SK-N-SH (cell line): ENCODE data around the gene JADE2. TPM values are rescaled to one million over a fixed set of nuclear protein-coding genes. Genes with fewer than 3 reads are reported as not detected.

ENCODE experiments used
- CTCF ChIA-PET: fragments of 300-600, 350-600 bp; formaldehyde crosslinking; extraction: SDS; loops from one replicate; lab custom pipeline; 2021; lab: Yijun Ruan, JAX
- POLR2A ChIA-PET: fragments of 350-600 bp; sonication (Branson Sonifier 250); formaldehyde crosslinking; extraction: SDS; loops from one replicate; lab custom pipeline; 2020; ENCODE audit warnings: antibody characterized with exemption, inconsistent platforms; lab: Yijun Ruan, JAX
- DNase-seq: peaks from one replicate; pipeline ENCODE4 v3.0.0; 2012
- H2AFZ ChIP-seq: fragments of 200-600 bp; sonication (generic); 2 replicates; pipeline ENCODE4 v1.8.1; 2016; ENCODE audit warnings: antibody characterized with exemption, mild to moderate bottlenecking, low read depth
- H3F3A ChIP-seq: fragments of 200-600 bp; sonication (generic); replicated peaks from 2 replicates; pipeline ENCODE3; 2016; ENCODE audit warnings: antibody characterized with exemption, mild to moderate bottlenecking; ENCODE audit not compliant: insufficient read depth
- H3K27ac ChIP-seq, 2 experiments: fragments of 200-500 bp in 1 of 2; fragments of 200-600 bp in 1 of 2; sonication (Bioruptor generic) in 1 of 2; sonication (generic), shearing (Covaris generic) in 1 of 2; 2 replicates each; pipeline versions ENCODE4 v1.5.1 to v1.6.1; 2014 to 2016; ENCODE audit warnings: low read depth in 2 of 2, inconsistent platforms in 1 of 2, low read length in 1 of 2, mild to moderate bottlenecking in 1 of 2, mixed read lengths in 1 of 2
- H3K27me3 ChIP-seq: fragments of 200-600 bp; sonication (generic), shearing (Covaris generic); 2 replicates; pipeline ENCODE4 v1.6.1; 2016; ENCODE audit warnings: mixed run types; ENCODE audit not compliant: insufficient read depth
- H3K36me3 ChIP-seq, 2 experiments: fragments of 200-500 bp in 1 of 2; fragments of 200-600 bp in 1 of 2; sonication (Bioruptor generic) in 1 of 2; sonication (generic) in 1 of 2; replicated peaks in 1 of 2; 2 replicates each; pipeline versions ENCODE3 to v1.5.1; 2014 to 2016; ENCODE audit warnings: low read length in 1 of 2, mild to moderate bottlenecking in 1 of 2; ENCODE audit not compliant: insufficient read depth in 2 of 2, control insufficient read depth in 1 of 2
- H3K4me1 ChIP-seq, 2 experiments: fragments of 200-500 bp in 1 of 2; fragments of 200-600 bp in 1 of 2; sonication (Bioruptor generic) in 1 of 2; sonication (generic), shearing (Covaris generic) in 1 of 2; 2 replicates each; pipeline versions ENCODE4 v1.5.1 to v1.6.1; 2014 to 2016; ENCODE audit warnings: low read depth in 1 of 2, low read length in 1 of 2, mixed run types in 1 of 2; ENCODE audit not compliant: insufficient read depth in 2 of 2, control insufficient read depth in 1 of 2
- H3K4me2 ChIP-seq: fragments of 200-600 bp; sonication (generic), shearing (Covaris generic); 2 replicates; pipeline ENCODE4 v1.6.1; 2017; ENCODE audit warnings: mixed run types
- H3K4me3 ChIP-seq, 2 experiments: fragments of 200-500 bp in 1 of 2; fragments of 200-600 bp in 1 of 2; sonication (Bioruptor generic) in 1 of 2; sonication (generic), shearing (Covaris generic) in 1 of 2; 2 replicates each; pipeline versions ENCODE4 v1.5.1 to v1.8.1; 2014 to 2016; ENCODE audit warnings: low read depth in 2 of 2, inconsistent platforms in 1 of 2, low read length in 1 of 2, mild to moderate bottlenecking in 1 of 2, mixed read lengths in 1 of 2, moderate library complexity in 1 of 2
- H3K79me2 ChIP-seq: fragments of 200-600 bp; sonication (generic); 2 replicates; pipeline ENCODE4 v1.8.1; 2017; ENCODE audit warnings: mild to moderate bottlenecking; ENCODE audit not compliant: insufficient read depth
- H3K9ac ChIP-seq: fragments of 200-600 bp; sonication (generic); 2 replicates; pipeline ENCODE4 v1.6.1; 2017; ENCODE audit warnings: mixed run types
- H3K9me2 ChIP-seq: fragments of 200-600 bp; sonication (generic); 2 replicates; pipeline ENCODE4 v1.6.1; 2017; ENCODE audit warnings: mixed run types
- H3K9me3 ChIP-seq: fragments of 200-600 bp; sonication (generic); 2 replicates; pipeline ENCODE4 v1.6.1; 2017; ENCODE audit warnings: mixed run types, mild to moderate bottlenecking, moderate library complexity
- H4K20me1 ChIP-seq: fragments of 200-600 bp; sonication (generic); 2 replicates; pipeline ENCODE4 v1.6.1; 2017; ENCODE audit warnings: mild to moderate bottlenecking, mixed run types; ENCODE audit not compliant: insufficient read depth
- CHD2 ChIP-seq: fragments of 150-350 bp; IDR thresholded peaks from 2 replicates; pipeline ENCODE4 v1.6.1; 2018; ENCODE audit warnings: low read length; ENCODE audit not compliant: partially characterized antibody
- GABPA ChIP-seq: IDR thresholded peaks from 2 replicates; pipeline ENCODE4 v1.4.0; 2012; ENCODE audit warnings: low read depth, mild to moderate bottlenecking
- NFIC ChIP-seq: IDR thresholded peaks from 2 replicates; pipeline ENCODE4 v1.4.0; 2012; ENCODE audit warnings: borderline replicate concordance
- NRF1 ChIP-seq: IDR thresholded peaks from 2 replicates; pipeline ENCODE4 v1.6.1; 2012; ENCODE audit warnings: low read depth, mild to moderate bottlenecking, low read length
- RAD21 ChIP-seq: IDR thresholded peaks from 2 replicates; pipeline ENCODE4 v1.6.1; 2012; ENCODE audit warnings: mild to moderate bottlenecking, low read length
- RCOR1 ChIP-seq: fragments of 150-350 bp; IDR thresholded peaks from 2 replicates; pipeline ENCODE4 v1.6.1; 2017; ENCODE audit warnings: antibody characterized with exemption, low read length
- RFX5 ChIP-seq: IDR thresholded peaks from 2 replicates; pipeline ENCODE4 v1.6.1; 2012; ENCODE audit warnings: mild to moderate bottlenecking, improper control_type of control experiment, low read length
- TAF1 ChIP-seq: IDR thresholded peaks from 2 replicates; pipeline ENCODE4 v1.6.1; 2012; ENCODE audit warnings: low read depth, mild to moderate bottlenecking, low read length, moderate library complexity, borderline replicate concordance
- WGBS: methylation state at CpG from one replicate; pipeline ENCODE4 v1.1.6; 2017; ENCODE audit warnings: low lambda C conversion rate; 5-methylcytosine and 5-hydroxymethylcytosine counted together
- polyA plus RNA-seq, 3 experiments: library from polyadenylated mRNA; depleted of rRNA; stranded (reverse); fragments of >200 nt; gene quantifications; 2 replicates each; pipeline ENCODE4 v1.2.3, GENCODE V29; 2012
- TF ChIP-seq, protein P1 (sequence below): IDR thresholded peaks from 2 replicates; pipeline ENCODE4 v1.4.0; 2012; ENCODE audit warnings: low read depth, borderline replicate concordance
- TF ChIP-seq, protein P2 (sequence below): fragments of 150-350 bp; IDR thresholded peaks from 2 replicates; pipeline ENCODE4 v1.6.1; 2017; ENCODE audit warnings: antibody characterized with exemption, low read length, low read depth, borderline replicate concordance

JADE2 gene
- polyA plus RNA-seq, 1 of the 3 experiments (the other 2 are of a cell fraction), result 25.7 TPM

DNA sequence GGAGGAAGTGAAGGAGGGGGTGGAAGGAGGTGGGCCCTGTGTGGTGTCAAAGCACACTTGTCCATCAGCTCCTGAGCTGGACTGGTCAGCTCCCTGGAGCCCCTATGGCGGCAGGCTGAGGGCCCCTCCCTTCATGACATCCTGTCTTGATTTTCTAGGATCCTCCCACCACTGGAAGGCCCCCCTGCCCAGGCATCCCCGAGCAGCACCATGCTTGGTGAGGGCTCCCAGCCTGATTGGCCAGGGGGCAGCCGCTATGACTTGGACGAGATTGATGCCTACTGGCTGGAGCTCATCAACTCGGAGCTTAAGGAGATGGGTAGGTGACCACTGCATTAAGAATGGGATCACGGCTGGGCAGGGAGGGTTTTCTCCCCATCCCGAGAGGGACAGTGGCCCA is 34.2 kb downstream of the JADE2 start:
- Histone ChIP-seq H3K27me3 (no peaks in the 10 kb centered on the region), H3K4me1 (peaks cover 34 to 41% of the 10 kb centered on the region in 2 experiments), H3K4me3 (no peak overlapping the region), H3F3A (peaks cover 9% of the 10 kb centered on the region), H3K27ac (no peak overlapping the region; a peak in 1 of 4 replicates), H3K4me2 (no peak overlapping the region), H3K9ac (no peak overlapping the region), H4K20me1 (no peaks in the 10 kb centered on the region), H3K9me3 (no peaks in the 10 kb centered on the region), H3K36me3 (peaks cover 26 to 33% of the 10 kb centered on the region in 2 experiments), H3K9me2 (no peaks in the 10 kb centered on the region), H2AFZ (no peak overlapping the region), H3K79me2 (peaks cover 20% of the 10 kb centered on the region)
- ChIA-PET CTCF (interaction anchor here (0.7 to 2.4 kb wide), 4 partner anchors 9 to 32 kb away, joined by 3 to 14 read pairs (median 6); no protein-coding TSS in a partner anchor), POLR2A (no interaction called here)
- TF ChIP-seq RAD21, result no peak
- TF ChIP-seq GABPA, result no peak
- no peak for TF ChIP-seq CHD2
- TF ChIP-seq TAF1, result no peak
- TF ChIP-seq NFIC, result no peak
- TF ChIP-seq, protein P1, sequence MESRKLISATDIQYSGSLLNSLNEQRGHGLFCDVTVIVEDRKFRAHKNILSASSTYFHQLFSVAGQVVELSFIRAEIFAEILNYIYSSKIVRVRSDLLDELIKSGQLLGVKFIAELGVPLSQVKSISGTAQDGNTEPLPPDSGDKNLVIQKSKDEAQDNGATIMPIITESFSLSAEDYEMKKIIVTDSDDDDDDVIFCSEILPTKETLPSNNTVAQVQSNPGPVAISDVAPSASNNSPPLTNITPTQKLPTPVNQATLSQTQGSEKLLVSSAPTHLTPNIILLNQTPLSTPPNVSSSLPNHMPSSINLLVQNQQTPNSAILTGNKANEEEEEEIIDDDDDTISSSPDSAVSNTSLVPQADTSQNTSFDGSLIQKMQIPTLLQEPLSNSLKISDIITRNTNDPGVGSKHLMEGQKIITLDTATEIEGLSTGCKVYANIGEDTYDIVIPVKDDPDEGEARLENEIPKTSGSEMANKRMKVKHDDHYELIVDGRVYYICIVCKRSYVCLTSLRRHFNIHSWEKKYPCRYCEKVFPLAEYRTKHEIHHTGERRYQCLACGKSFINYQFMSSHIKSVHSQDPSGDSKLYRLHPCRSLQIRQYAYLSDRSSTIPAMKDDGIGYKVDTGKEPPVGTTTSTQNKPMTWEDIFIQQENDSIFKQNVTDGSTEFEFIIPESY, result no peak
- no peak for TF ChIP-seq RCOR1
- WGBS, result 80% methylated on average over 2 of the region's 7 CpGs
- no peak for DNase-seq

DNA sequence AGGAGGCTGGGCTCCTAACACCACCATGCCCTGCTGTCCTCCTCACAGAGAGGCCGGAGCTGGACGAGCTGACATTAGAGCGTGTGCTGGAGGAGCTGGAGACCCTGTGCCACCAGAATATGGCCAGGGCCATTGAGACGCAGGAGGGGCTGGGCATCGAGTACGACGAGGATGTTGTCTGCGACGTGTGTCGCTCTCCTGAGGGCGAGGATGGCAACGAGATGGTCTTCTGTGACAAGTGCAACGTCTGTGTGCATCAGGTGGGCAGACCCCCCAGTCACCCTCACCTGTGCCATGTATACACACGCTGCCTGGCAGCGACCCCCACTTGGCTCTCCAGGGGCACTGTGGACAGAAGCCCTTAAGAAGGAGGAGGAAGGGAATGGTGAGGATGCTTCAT is 35.2 kb downstream of the JADE2 start:
- ChIA-PET CTCF (interaction anchor here (0.7 to 2.7 kb wide), 9 partner anchors 8 to 258 kb away, joined by 3 to 14 read pairs (median 6); no protein-coding TSS in a partner anchor), POLR2A (no interaction called here)
- Histone ChIP-seq H3K9me2 (no peaks in the 10 kb centered on the region), H2AFZ (no peak overlapping the region), H3K36me3 (peaks cover 31 to 33% of the 10 kb centered on the region in 2 experiments), H3K4me1 (peaks cover 23 to 31% of the 10 kb centered on the region in 2 experiments; a peak in 3 of 4 replicates), H3K79me2 (peaks cover 20% of the 10 kb centered on the region), H3K9me3 (no peaks in the 10 kb centered on the region), H3K27me3 (no peaks in the 10 kb centered on the region), H3K4me2 (no peak overlapping the region), H3K9ac (no peak overlapping the region), H3K27ac (no peak overlapping the region), H3F3A (no peaks in the 10 kb centered on the region), H3K4me3 (no peak overlapping the region), H4K20me1 (no peaks in the 10 kb centered on the region)
- TF ChIP-seq RFX5 (no peak), NRF1 (no peak), NFIC (no peak)
- TF ChIP-seq, protein P2, sequence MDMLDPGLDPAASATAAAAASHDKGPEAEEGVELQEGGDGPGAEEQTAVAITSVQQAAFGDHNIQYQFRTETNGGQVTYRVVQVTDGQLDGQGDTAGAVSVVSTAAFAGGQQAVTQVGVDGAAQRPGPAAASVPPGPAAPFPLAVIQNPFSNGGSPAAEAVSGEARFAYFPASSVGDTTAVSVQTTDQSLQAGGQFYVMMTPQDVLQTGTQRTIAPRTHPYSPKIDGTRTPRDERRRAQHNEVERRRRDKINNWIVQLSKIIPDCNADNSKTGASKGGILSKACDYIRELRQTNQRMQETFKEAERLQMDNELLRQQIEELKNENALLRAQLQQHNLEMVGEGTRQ, result no peak
- DNase-seq, result no peak
- 94% methylated on average over 12 of the region's 15 CpGs for WGBS
